Cortex of kidney (tissue), 1 donor: ENCODE results near the gene NOX3.
"Not testable (repeated sequence)": the region's sequence is repeated elsewhere in the genome, so short reads cannot be mapped to it uniquely, and the experiment has no call there.

Experiments
- DNase-seq: peaks from one replicate; lab custom pipeline; 2025; lab: John Stamatoyannopoulos, UW

NOX3 gene

GRCh38 chr6:155371230-155371629 is 84.4 kb downstream of the NOX3 start:
- no peak for DNase-seq

- DNase-seq: no peak
Measured at GRCh38 chr6:155366325-155366724, 89.3 kb downstream of the NOX3 start.

- no peak for DNase-seq
Measured at GRCh38 chr6:155364844-155365437, 90.7 kb downstream of the NOX3 start.

GRCh38 chr6:155364021-155364420 is 91.6 kb downstream of the NOX3 start:
- not testable (repeated sequence) for DNase-seq

GRCh38 chr6:155362968-155363632 is 92.5 kb downstream of the NOX3 start:
- DNase-seq: not testable (repeated sequence)

GRCh38 chr6:155354167-155354566 is 101.5 kb downstream of the NOX3 start:
- no peak for DNase-seq

- no peak for DNase-seq
Measured at GRCh38 chr6:155352811-155353210, 102.8 kb downstream of the NOX3 start.

GRCh38 chr6:155352130-155352420 is 103.6 kb downstream of the NOX3 start:
- no peak for DNase-seq

GRCh38 chr6:155351273-155352129 is 104.1 kb downstream of the NOX3 start:
- DNase-seq: no peak

- no peak for DNase-seq
Measured at GRCh38 chr6:155349956-155350355, 105.7 kb downstream of the NOX3 start.

- DNase-seq: no peak
Measured at GRCh38 chr6:155349129-155349528, 106.5 kb downstream of the NOX3 start.

- no peak for DNase-seq
Measured at GRCh38 chr6:155347800-155348199, 107.8 kb downstream of the NOX3 start.

GRCh38 chr6:155346957-155347356 is 108.7 kb downstream of the NOX3 start:
- no peak for DNase-seq
